GM23248 (cell line): ENCODE data around the gene FREY1. TPM values are rescaled to one million over a fixed set of nuclear protein-coding genes. Genes with fewer than 3 reads are reported as not detected.

ENCODE experiments used
- DNase-seq: peaks from one replicate; pipeline ENCODE4 v3.0.0-alpha.2; 2015
- H2AFZ ChIP-seq: fragments of 200-600 bp; sonication (generic); 2 replicates; pipeline ENCODE4 v1.6.1; 2016; ENCODE audit warnings: antibody characterized with exemption
- H3F3A ChIP-seq: fragments of 200-600 bp; sonication (generic); 2 replicates; pipeline ENCODE4 v1.6.1; 2016; ENCODE audit warnings: mild to moderate bottlenecking, antibody characterized with exemption, mixed run types; ENCODE audit not compliant: insufficient read depth
- H3K27ac ChIP-seq: fragments of 200-600 bp; sonication (generic); 2 replicates; pipeline ENCODE4 v1.5.1; 2016; ENCODE audit warnings: mild to moderate bottlenecking
- H3K27me3 ChIP-seq: fragments of 200-600 bp; sonication (generic); replicated peaks from 2 replicates; pipeline ENCODE4 v1.6.1; 2016; ENCODE audit warnings: mild to moderate bottlenecking; ENCODE audit not compliant: insufficient read depth
- H3K36me3 ChIP-seq: fragments of 200-600 bp; sonication (generic); 2 replicates; pipeline ENCODE4 v1.6.1; 2016; ENCODE audit warnings: low read depth, mild to moderate bottlenecking
- H3K4me1 ChIP-seq: fragments of 200-600 bp; sonication (generic); 2 replicates; pipeline ENCODE4 v1.6.1; 2016; ENCODE audit warnings: mild to moderate bottlenecking; ENCODE audit not compliant: insufficient read depth
- H3K4me2 ChIP-seq: fragments of 200-600 bp; sonication (generic); one replicate; pipeline ENCODE4 v1.6.1; 2016; ENCODE audit warnings: mild to moderate bottlenecking; ENCODE audit not compliant: unreplicated experiment
- H3K4me3 ChIP-seq: fragments of 200-600 bp; sonication (generic); 2 replicates; pipeline ENCODE4 v1.5.1; 2016; ENCODE audit warnings: mild to moderate bottlenecking
- H3K79me2 ChIP-seq: fragments of 200-600 bp; sonication (generic); 2 replicates; pipeline ENCODE4 v1.6.1; 2016; ENCODE audit warnings: mild to moderate bottlenecking; ENCODE audit not compliant: insufficient read depth
- H3K9ac ChIP-seq: fragments of 200-600 bp; sonication (generic); 2 replicates; pipeline ENCODE4 v1.6.1; 2016; ENCODE audit warnings: mild to moderate bottlenecking
- H3K9me2 ChIP-seq: fragments of 200-600 bp; sonication (generic); 2 replicates; pipeline ENCODE4 v1.6.1; 2016; ENCODE audit warnings: mixed run types, mild to moderate bottlenecking, moderate library complexity; ENCODE audit not compliant: insufficient read depth
- H3K9me3 ChIP-seq: fragments of 200-600 bp; sonication (generic); one replicate; pipeline ENCODE4 v1.6.1; 2017; ENCODE audit warnings: low read depth
- H4K20me1 ChIP-seq: fragments of 200-600 bp; sonication (generic); 2 replicates; pipeline ENCODE4 v1.6.0; 2016; ENCODE audit not compliant: insufficient read depth
- EZH2 ChIP-seq: fragments of 200-600 bp; sonication (generic); IDR thresholded peaks from 2 replicates; pipeline ENCODE4 v1.6.1; 2018; ENCODE audit warnings: antibody characterized with exemption, mild to moderate bottlenecking; ENCODE audit not compliant: insufficient read depth, poor library complexity, severe bottlenecking
- EZH2phosphoT487 ChIP-seq: fragments of 200-600 bp; sonication (generic); IDR thresholded peaks from 2 replicates; pipeline ENCODE4 v1.6.1; 2018; ENCODE audit warnings: antibody characterized with exemption, moderate library complexity, mild to moderate bottlenecking, low read depth; ENCODE audit not compliant: insufficient read depth
- WGBS, 2 experiments: methylation state at CpG; one replicate each; pipeline ENCODE4 v1.1.6; 2015 to 2017; ENCODE audit warnings: low lambda C conversion rate in 2 of 2, low coverage in 1 of 2; ENCODE audit errors: missing lambda C conversion rate in 2 of 2; 5-methylcytosine and 5-hydroxymethylcytosine counted together
- in situ Hi-C: fragments of 300-500 bp; cut with MboI; formaldehyde crosslinking; loops from 2 replicates; pipeline ENCODE4 v1.15.0; 2020
- polyA plus RNA-seq: library from polyadenylated mRNA; unstranded; fragments of >200 nt; fragmentation: Nextera tagmentation; extraction: Ambion mirVana; gene quantifications from 2 replicates; pipeline ENCODE4 v1.2.1, GENCODE V29; 2016
- total RNA-seq: library from RNA; depleted of rRNA; stranded (reverse); fragments of >200 nt; shearing (Covaris generic); gene quantifications from 2 replicates; pipeline ENCODE4 v1.2.3, GENCODE V29; 2014

Gene FREY1
- total and polyA plus RNA-seq, 2 experiments from 2014 or later, result not detected

DNA sequence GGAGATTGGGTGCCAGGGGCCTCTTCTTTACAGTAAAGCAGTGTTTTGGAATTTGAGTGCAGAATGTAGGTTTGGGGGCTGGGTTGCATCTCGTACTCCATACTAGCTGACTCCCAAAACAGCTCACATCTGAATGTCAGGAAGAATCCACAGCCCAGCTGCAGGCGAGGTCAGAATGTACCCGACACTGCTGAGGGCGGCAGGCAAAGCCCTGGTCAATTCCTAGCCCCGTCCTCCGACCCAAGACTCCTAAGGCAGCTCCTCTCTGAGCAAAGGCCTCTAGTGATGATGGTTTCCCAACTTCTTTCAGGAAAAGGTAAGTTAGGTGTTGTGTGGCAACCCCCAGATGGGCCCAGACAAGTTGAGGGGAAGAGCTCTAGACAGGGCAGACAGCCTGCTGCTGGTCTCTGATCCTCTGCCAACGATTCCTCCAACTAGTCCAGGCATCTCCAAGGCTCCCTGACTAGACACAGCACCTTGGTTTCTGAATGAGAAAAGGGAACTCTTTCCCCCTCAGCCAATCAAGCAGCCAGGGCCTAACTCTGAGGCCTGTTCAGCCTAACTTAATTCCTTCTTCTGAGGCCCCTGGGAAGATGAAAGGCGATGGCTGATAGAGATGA, 24.0 kb upstream of the FREY1 start:
- no peaks in the 10 kb centered on the region for H3K9me2 ChIP-seq
- no peak overlapping the region for H3K9ac ChIP-seq
- no peak overlapping the region for H2AFZ ChIP-seq
- in situ Hi-C loops, result no loop called here
- H3K27ac ChIP-seq, result no peak overlapping the region
- peaks cover 10% of the 10 kb centered on the region for H3K36me3 ChIP-seq
- no peak for DNase-seq
- 67 to 76% methylated on average over 7 to 8 of the region's 8 CpGs for WGBS, 2 experiments
- no peaks in the 10 kb centered on the region for H3K79me2 ChIP-seq
- H3K9me3 ChIP-seq, result no peaks in the 10 kb centered on the region
- H3K4me1 ChIP-seq, result no peaks in the 10 kb centered on the region
- H3F3A ChIP-seq, result no peaks in the 10 kb centered on the region
- no peaks in the 10 kb centered on the region for H4K20me1 ChIP-seq
- H3K27me3 ChIP-seq, result no peaks in the 10 kb centered on the region
- no peak overlapping the region for H3K4me3 ChIP-seq
- H3K4me2 ChIP-seq, result no peak overlapping the region
- no peak for TF ChIP-seq EZH2phosphoT487
- no peak for TF ChIP-seq EZH2

DNA sequence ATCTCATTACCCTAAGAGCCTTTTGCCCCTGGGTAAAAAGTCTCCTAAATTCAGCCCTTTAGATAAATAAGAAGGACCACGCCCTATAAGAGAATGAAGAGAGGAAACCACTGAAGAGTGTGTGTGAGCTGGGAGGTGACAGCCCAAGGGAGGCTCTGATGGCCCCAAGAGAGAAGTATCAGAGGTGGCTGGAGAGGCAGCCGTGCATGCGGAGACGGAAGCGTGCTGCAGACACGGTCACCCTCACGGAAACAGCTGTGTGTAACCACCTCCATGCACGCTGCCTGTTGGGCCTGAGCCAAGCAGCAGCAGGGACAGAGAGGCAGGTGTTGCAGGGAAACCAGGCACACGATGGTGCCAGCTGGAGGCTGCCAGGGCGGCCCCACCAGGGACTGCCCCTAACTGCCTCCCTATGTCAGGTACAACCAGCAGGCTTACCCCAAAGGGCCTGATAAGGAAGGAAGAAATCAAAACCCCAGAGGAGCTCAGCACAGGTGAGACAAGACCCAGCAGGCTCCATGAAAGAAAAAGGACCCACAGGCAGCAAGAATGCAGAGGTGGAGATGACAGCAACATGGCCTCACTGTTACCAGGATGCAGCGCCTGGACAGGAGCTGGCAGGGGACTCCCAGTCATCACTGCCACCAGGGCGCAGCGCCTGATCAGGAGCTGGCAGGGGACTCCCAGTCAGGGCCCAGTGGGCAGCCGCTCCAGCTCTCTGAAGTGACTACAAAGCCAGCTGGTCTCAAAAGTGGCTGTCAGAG, 23.1 kb upstream of the FREY1 start:
- no peaks in the 10 kb centered on the region for H4K20me1 ChIP-seq
- no peak for DNase-seq
- H3K4me3 ChIP-seq, result no peak overlapping the region
- no peaks in the 10 kb centered on the region for H3K4me1 ChIP-seq
- H3F3A ChIP-seq, result no peaks in the 10 kb centered on the region
- in situ Hi-C loops, result no loop called here
- 81 to 85% methylated on average over 14 of the region's 14 CpGs for WGBS, 2 experiments
- no peaks in the 10 kb centered on the region for H3K9me3 ChIP-seq
- H3K4me2 ChIP-seq, result no peak overlapping the region
- no peak overlapping the region for H3K27ac ChIP-seq
- H3K9me2 ChIP-seq, result no peaks in the 10 kb centered on the region
- no peak for TF ChIP-seq EZH2
- TF ChIP-seq EZH2phosphoT487, result no peak
- H3K27me3 ChIP-seq, result no peaks in the 10 kb centered on the region
- H2AFZ ChIP-seq, result no peak overlapping the region
- no peaks in the 10 kb centered on the region for H3K79me2 ChIP-seq
- no peak overlapping the region for H3K9ac ChIP-seq
- H3K36me3 ChIP-seq, result peaks cover 3% of the 10 kb centered on the region; the same call in 1 of the 2 replicates

DNA sequence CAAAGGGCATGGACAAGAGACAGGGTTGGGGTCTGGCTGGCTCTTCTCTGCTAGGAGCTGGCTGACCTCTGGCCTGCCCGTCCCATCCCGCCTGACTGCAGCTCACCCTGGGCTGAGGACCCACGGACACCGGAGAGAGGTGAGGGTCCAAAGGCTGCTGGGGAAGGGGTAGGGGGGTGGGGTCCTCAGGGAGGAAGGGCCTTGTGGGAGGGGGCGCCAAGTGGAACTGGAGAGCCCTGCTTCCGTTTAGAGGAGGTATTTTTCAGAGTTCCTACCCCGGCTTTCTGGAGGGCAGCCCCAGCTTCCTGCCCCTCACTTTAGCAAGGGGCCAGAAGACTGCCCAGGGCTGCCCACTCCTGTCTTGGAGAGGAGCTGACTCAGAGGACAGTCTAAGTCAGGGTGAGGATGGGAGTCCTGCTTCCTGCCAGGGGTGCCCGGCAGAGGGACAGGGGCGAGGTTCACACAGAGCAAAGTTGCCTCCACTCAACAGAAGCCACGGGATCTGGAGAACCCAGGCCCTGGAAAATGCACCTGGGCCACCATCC, 22.5 kb upstream of the FREY1 start:
- TF ChIP-seq EZH2phosphoT487 (no peak), EZH2 (no peak)
- WGBS, 2 experiments, result 82 to 92% methylated on average over 9 to 10 of the region's 10 CpGs
- no peaks in the 10 kb centered on the region for H3F3A ChIP-seq
- H3K4me2 ChIP-seq, result no peak overlapping the region
- H3K27me3 ChIP-seq, result no peaks in the 10 kb centered on the region
- no peaks in the 10 kb centered on the region for H3K36me3 ChIP-seq
- H3K9ac ChIP-seq, result no peak overlapping the region
- H3K9me2 ChIP-seq, result no peaks in the 10 kb centered on the region
- H3K79me2 ChIP-seq, result no peaks in the 10 kb centered on the region
- no peaks in the 10 kb centered on the region for H3K9me3 ChIP-seq
- no peak overlapping the region for H3K4me3 ChIP-seq
- DNase-seq, result peak; percentile 40
- H4K20me1 ChIP-seq, result no peaks in the 10 kb centered on the region
- in situ Hi-C loops, result no loop called here
- H3K4me1 ChIP-seq, result no peaks in the 10 kb centered on the region
- H3K27ac ChIP-seq, result no peak overlapping the region
- H2AFZ ChIP-seq, result no peak overlapping the region

GRCh38 chr11:45928535-45929215, 21.6 kb upstream of the FREY1 start:
- no peaks in the 10 kb centered on the region for H3K9me2 ChIP-seq
- in situ Hi-C loops, result no loop called here
- H3K36me3 ChIP-seq, result no peaks in the 10 kb centered on the region
- 80 to 82% methylated on average over 13 of the region's 13 CpGs for WGBS, 2 experiments
- no peak overlapping the region for H3K4me2 ChIP-seq
- no peaks in the 10 kb centered on the region for H3F3A ChIP-seq
- no peaks in the 10 kb centered on the region for H4K20me1 ChIP-seq
- no peak overlapping the region for H2AFZ ChIP-seq
- H3K79me2 ChIP-seq, result no peaks in the 10 kb centered on the region
- TF ChIP-seq EZH2, result no peak
- no peak for TF ChIP-seq EZH2phosphoT487
- no peak for DNase-seq
- no peak overlapping the region for H3K4me3 ChIP-seq
- no peak overlapping the region for H3K27ac ChIP-seq
- no peaks in the 10 kb centered on the region for H3K9me3 ChIP-seq
- no peaks in the 10 kb centered on the region for H3K27me3 ChIP-seq
- no peaks in the 10 kb centered on the region for H3K4me1 ChIP-seq
- no peak overlapping the region for H3K9ac ChIP-seq
